Raji (cell line): ENCODE results near the gene TMEM200C.

ENCODE experiments used
- POLR2A ChIP-seq: IDR thresholded peaks from 2 replicates; pipeline ENCODE4 v1.6.1; 2011; ENCODE audit warnings: low read depth, low read length, control low read depth; ENCODE audit not compliant: insufficient read depth

The TMEM200C gene

GRCh38 chr18:5895299-5895875, at the start of gene TMEM200C:
TSS of gene TMEM200C (minus strand) at chr18:5895522. CDS start at chr18:5892063, 3,459 bp downstream.
- no peak for TF ChIP-seq POLR2A

- TF ChIP-seq POLR2A: no peak
Measured at GRCh38 chr18:5944448-5944847, 49.1 kb upstream of the TMEM200C start.

GRCh38 chr18:5943514-5943913, 48.2 kb upstream of the TMEM200C start:
- TF ChIP-seq POLR2A: no peak

DNA sequence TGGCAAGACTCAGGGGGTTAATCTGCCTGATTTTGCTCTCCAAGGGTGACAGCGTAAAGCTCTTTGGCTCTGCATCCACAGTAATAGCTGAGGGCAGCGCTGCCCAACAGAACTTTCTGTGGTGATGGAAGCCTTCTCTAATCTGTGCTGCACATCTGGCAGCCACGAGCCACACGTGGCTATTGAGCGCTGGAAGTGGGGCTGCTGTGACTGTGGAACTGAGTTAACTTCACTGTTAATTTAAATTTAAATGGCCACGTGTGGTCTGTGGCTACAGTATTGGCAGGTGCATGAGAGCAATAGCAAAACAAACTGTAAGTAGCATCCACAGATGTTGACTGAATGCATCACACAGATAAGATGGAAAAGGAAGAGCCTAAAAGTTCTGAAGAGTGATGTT, 47.3 kb upstream of the TMEM200C start:
- TF ChIP-seq POLR2A: no peak

- TF ChIP-seq POLR2A: no peak
Measured at GRCh38 chr18:5941890-5942289, 46.6 kb upstream of the TMEM200C start.

DNA sequence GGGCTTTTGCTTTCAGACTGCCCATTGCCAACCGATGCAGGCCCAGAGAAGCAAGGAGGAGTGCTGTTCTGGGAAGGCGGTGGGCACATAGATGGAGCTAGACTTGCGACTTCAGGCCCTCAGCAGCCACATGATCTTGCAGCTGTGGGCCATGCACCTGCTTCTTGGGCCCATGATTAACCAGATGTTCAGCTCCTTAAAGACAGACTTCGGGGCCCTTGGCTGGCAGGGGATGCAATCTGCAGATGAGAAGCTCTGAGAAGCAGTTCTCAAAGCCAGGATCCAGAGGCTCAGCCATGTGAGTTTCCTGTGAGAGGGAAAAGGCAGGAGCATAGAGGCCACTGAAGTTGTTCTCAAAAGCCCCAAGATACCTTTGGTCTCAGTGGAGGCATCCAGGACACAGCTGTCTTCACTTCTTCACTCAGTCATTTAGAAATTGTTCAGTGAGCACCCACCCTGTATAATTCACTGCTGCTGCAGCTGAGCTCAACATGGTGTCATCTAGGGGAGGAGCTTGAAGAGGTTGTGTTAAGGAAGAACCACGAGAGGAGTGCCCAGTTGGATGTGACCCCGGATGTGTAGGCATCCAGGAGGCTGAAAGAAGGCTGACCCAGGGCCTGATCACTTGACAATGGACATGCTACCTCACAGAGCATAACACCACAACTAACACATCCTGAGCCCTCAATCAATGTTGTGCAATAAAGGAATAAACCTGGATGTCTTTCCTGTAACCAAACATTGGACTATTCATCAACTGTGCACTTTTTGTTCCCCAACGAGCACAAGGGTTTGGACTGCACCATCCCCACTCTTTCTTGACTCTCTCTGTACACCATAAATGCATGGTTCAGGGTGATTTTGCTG, 44.7 kb upstream of the TMEM200C start:
- no peak for TF ChIP-seq POLR2A

- no peak for TF ChIP-seq POLR2A
Measured at GRCh38 chr18:5937795-5938194, 42.5 kb upstream of the TMEM200C start.

DNA sequence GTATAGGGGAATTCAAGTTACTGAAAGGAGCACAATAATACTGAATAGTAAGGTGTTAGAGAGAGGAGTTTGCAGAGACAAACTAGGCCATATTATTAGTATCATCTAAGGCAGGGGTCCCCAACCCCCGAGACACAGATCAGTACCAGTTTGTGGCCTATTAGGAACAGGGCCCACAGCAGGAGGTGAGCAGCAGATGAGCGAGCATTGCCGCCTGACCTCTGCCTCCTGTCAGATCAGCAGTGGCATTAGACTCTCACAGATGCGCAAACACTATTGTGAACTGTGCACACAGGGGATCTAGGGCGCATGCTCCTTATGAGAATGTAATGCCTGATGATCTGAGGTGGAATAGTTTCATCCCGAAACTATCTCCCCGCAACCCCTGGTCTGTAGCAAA, 41.8 kb upstream of the TMEM200C start:
- TF ChIP-seq POLR2A: no peak

DNA sequence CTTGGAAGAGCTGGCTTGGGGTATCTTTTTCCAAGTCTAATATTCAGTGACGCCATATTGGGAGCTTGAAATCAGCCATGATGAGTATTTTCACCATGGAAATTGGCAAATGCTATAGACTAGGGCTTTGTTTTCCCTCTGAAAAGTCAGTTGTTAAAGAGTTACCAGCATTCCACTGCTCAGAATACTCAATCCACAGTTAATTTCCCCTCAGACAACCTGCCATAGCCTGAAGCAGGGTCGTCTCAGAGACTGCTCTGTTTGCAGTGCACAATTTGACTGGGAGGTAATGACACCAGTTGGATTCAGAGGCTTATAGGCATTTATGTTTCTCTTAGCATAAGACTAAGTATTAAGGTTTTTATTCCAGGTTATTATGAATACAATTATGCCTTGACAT, 35.5 kb upstream of the TMEM200C start:
- no peak for TF ChIP-seq POLR2A

GRCh38 chr18:5918205-5918858, 23.0 kb upstream of the TMEM200C start:
- no peak for TF ChIP-seq POLR2A

GRCh38 chr18:5914951-5915350, 19.6 kb upstream of the TMEM200C start:
- no peak for TF ChIP-seq POLR2A

GRCh38 chr18:5914016-5914415, 18.7 kb upstream of the TMEM200C start:
- TF ChIP-seq POLR2A: no peak

DNA sequence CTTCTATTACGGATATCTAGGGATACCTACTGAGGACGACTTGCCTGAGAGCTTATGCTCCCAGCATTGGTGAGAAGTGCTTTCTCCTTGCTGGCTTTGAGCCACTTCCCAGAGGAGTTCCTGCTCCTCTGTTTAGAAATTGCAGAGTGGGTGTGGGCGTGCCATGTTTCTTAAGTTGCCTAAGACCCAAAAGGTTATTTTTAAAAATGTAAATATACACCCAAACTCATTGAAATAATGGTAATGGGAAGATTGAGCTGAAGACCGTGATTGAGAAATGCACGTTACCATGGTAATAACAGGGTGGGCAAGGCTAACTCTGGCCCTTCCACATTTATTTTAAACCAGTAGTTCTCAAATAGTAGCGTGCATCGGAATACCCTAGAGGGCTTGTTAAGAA, 17.2 kb upstream of the TMEM200C start:
- no peak for TF ChIP-seq POLR2A

GRCh38 chr18:5909125-5909524, 13.8 kb upstream of the TMEM200C start:
- TF ChIP-seq POLR2A: no peak

GRCh38 chr18:5903386-5903785, 8.1 kb upstream of the TMEM200C start:
- no peak for TF ChIP-seq POLR2A

- TF ChIP-seq POLR2A: no peak
Measured at GRCh38 chr18:5900262-5900661, 4.9 kb upstream of the TMEM200C start.
